NB4 (cell line): ENCODE data around the gene NPAS3.

Experiments
- DNase-seq: peaks from one replicate; pipeline ENCODE4 v3.0.0; 2010; ENCODE audit warnings: low read depth
- H3K4me3 ChIP-seq: one replicate; pipeline ENCODE4 v1.5.1; 2011; ENCODE audit warnings: mild to moderate bottlenecking, low read depth, low read length, moderate library complexity
- MYC ChIP-seq: IDR thresholded peaks from 2 replicates; pipeline ENCODE4 v1.6.1; 2011; ENCODE audit warnings: low read depth, low read length
- POLR2A ChIP-seq: IDR thresholded peaks from 2 replicates; pipeline ENCODE4 v1.6.1; 2011; ENCODE audit warnings: mild to moderate bottlenecking; ENCODE audit not compliant: insufficient read length; ENCODE audit errors: extremely low read depth
- TF ChIP-seq, protein P1 (sequence below): IDR thresholded peaks from one replicate; pipeline ENCODE4 v1.5.1; 2012; ENCODE audit warnings: low read depth, low read length
- TF ChIP-seq, protein P2 (sequence below): IDR thresholded peaks from 2 replicates; pipeline ENCODE4 v1.6.1; 2011; ENCODE audit warnings: low read depth, low read length

The NPAS3 gene

DNA sequence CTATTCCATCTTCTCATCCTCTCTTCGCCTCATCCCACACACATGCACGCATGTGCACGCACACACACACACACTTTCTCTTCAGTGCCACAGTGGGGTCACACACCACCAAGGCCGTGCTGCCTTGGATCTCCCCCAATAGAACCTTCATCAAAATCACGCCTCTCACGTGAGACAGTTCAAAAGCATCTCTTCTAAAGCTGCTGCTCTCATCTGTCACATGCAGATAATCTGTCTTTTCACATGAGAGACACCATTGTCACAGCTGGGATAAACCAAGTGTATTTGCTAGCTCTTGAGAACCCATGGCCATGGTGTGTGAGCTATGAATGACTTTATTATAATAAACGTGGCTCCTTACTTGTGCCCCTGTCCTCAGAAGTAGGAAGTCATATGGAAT is 793.5 kb downstream of the NPAS3 start:
- no peak overlapping the region for H3K4me3 ChIP-seq
- no peak for TF ChIP-seq POLR2A
- TF ChIP-seq MYC, result no peak
- TF ChIP-seq, protein P1, sequence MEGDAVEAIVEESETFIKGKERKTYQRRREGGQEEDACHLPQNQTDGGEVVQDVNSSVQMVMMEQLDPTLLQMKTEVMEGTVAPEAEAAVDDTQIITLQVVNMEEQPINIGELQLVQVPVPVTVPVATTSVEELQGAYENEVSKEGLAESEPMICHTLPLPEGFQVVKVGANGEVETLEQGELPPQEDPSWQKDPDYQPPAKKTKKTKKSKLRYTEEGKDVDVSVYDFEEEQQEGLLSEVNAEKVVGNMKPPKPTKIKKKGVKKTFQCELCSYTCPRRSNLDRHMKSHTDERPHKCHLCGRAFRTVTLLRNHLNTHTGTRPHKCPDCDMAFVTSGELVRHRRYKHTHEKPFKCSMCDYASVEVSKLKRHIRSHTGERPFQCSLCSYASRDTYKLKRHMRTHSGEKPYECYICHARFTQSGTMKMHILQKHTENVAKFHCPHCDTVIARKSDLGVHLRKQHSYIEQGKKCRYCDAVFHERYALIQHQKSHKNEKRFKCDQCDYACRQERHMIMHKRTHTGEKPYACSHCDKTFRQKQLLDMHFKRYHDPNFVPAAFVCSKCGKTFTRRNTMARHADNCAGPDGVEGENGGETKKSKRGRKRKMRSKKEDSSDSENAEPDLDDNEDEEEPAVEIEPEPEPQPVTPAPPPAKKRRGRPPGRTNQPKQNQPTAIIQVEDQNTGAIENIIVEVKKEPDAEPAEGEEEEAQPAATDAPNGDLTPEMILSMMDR, result no peak

DNA sequence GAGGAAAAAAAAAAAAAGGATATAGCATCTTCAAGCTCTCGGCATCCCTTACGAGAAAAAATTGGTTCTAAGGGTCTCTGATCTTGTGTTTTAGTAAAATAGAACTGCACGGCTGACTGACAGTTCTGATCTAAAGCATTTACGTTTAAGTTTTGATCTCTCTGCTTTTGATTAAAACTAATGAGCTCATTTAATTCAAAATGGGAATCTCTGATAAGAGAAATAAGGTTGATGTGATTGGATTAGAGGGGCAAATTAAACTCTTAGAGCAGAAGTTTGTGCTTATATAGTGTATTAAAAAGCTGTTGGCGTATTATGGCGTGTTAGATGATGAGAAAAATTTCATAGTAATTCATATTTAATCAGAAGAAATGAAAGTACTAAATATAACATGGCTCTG is 794.6 kb downstream of the NPAS3 start:
- DNase-seq, result no peak
- TF ChIP-seq, protein P2, sequence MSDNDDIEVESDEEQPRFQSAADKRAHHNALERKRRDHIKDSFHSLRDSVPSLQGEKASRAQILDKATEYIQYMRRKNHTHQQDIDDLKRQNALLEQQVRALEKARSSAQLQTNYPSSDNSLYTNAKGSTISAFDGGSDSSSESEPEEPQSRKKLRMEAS, result no peak
- no peak for TF ChIP-seq POLR2A
- no peak for TF ChIP-seq MYC
- TF ChIP-seq, protein P1, result no peak
- no peak overlapping the region for H3K4me3 ChIP-seq

More for the DNA sequence above, 793.5 kb downstream of the NPAS3 start:
- no peak for DNase-seq

DNA sequence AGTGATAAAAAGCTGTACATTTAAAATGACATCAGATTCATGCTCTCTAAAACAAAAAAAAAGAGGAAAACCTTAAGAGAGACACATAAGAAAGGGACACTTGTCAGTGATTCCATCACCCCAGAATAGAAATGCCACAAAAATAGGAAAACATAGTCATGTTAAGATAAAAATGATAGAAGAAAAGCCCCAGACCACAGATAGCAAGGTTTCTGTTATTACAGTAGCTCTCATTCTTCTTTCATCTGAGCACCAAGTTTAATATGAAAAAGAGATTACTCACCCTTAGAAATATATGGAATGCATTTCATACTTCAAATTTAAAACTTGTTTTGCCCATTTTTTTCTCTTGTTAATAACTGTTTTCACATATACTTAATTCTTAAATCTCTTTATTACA is 795.0 kb downstream of the NPAS3 start:
- DNase-seq, result no peak
- H3K4me3 ChIP-seq, result no peak overlapping the region
- no peak for TF ChIP-seq MYC

DNA sequence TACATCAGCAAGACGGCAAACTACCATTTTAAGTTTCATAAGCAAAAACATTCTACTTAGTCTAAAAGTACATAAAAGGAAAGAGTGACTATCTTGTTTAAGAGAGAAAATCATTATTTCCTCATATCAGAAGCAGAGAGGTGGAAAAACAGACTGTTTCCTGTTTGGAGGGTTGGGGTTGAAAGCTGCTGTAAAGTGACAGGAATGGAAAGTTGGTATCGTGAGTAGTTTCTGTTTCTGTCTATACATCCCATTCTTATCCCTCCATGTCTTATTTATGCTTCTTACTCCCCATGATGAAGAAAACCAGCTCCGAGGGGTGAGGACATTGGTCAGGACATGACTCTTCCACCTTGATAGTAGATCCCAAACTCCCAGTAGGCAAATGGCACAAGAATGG is 795.7 kb downstream of the NPAS3 start:
- DNase-seq, result no peak
- TF ChIP-seq, protein P2, result no peak
- TF ChIP-seq, protein P1, result no peak
- no peak for TF ChIP-seq MYC
- TF ChIP-seq POLR2A, result no peak
- no peak overlapping the region for H3K4me3 ChIP-seq

DNA sequence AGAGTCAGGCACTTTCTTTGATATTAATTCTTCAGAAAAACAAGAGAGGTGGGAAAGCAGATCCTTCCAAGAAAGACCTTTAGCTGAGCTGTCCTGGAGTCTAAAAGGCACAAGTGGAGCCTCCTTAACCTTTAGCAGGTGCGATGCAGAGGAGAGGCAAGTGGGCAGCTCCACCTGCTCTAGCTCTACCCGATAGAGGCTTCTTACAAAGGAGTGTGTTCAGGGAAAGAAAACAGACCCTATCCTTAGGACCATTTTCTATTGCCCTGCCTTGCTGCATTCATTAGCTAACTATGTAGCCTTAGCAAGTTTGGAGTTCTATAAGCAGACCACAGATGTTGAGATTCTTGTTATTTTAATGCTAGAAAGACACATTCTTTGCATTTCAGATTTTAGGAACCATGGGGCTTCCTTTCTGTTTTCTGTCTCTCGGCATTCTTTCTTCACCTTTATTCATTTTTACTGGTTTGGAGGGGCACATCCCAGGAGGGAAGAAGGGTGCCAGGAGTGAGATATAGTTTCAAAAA is 797.7 kb downstream of the NPAS3 start:
- TF ChIP-seq, protein P2, result no peak
- TF ChIP-seq MYC, result no peak
- TF ChIP-seq, protein P1, result no peak
- no peak for TF ChIP-seq POLR2A
- no peak for DNase-seq
- no peak overlapping the region for H3K4me3 ChIP-seq

DNA sequence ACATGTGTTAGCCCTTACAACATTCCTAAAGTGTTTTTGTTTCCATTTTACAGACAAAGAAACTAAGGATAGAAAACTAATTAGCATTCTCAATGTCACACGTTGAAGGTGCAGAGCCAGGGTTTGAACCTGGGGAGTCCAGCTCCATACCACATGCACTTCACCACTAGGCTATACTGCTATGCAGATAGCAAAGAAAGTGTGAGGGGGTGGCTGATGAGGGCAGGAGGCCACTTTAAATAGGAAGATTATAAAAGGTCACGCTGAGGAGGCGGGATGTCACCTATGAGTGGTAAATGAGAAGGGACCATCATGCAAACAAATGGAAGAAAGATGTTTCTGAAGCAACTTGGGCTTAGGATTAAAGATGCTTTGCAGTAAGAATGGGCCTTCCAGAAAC is 798.3 kb downstream of the NPAS3 start:
- no peak for DNase-seq
- TF ChIP-seq MYC (no peak), POLR2A (no peak)
- TF ChIP-seq, protein P2, result no peak
- TF ChIP-seq, protein P1, result no peak
- H3K4me3 ChIP-seq, result no peak overlapping the region
